GM13977 (cell line): ENCODE results near the gene PXDC1.

Experiments
- DNase-seq: peaks from one replicate; pipeline ENCODE4 v3.0.0; 2012; ENCODE audit warnings: low spot score
- in situ Hi-C: fragments of 300-500 bp; cut with MboI; formaldehyde crosslinking; loops from one replicate; pipeline ENCODE4 v1.12.0; 2022; ENCODE audit warnings: low sequenced_read_pairs, low pct_unique_long_range_greater_than_20kb, mixed read lengths, inconsistent platforms; ENCODE audit not compliant: unreplicated experiment
- TF ChIP-seq, protein P1 (sequence below): IDR thresholded peaks from 2 replicates; pipeline ENCODE4 v1.5.1; 2012; ENCODE audit warnings: mild to moderate bottlenecking, control low read depth; ENCODE audit not compliant: insufficient read depth; ENCODE audit errors: extremely low read depth, missing control alignments

The PXDC1 gene

DNA sequence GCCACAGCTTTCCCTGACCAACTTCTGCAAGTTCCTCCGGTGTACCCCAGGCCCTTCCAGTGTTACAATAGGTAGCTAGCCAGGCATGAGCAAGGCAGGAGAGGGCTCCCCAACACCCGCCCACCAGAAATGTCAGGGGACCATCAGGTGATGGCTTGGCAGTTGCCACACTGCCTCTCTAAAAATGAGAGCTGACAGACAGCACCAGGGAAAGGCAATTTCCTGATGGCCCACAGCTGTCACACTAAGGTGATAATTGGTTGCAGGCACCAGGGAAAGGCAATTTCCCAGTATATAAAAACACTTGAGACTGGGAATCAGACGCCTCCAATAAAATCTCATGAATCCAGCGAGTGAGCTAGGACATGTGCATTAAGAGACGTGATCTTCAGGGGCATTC is 49.9 kb downstream of the PXDC1 start:
- in situ Hi-C loops, result no loop called here
- TF ChIP-seq, protein P1, sequence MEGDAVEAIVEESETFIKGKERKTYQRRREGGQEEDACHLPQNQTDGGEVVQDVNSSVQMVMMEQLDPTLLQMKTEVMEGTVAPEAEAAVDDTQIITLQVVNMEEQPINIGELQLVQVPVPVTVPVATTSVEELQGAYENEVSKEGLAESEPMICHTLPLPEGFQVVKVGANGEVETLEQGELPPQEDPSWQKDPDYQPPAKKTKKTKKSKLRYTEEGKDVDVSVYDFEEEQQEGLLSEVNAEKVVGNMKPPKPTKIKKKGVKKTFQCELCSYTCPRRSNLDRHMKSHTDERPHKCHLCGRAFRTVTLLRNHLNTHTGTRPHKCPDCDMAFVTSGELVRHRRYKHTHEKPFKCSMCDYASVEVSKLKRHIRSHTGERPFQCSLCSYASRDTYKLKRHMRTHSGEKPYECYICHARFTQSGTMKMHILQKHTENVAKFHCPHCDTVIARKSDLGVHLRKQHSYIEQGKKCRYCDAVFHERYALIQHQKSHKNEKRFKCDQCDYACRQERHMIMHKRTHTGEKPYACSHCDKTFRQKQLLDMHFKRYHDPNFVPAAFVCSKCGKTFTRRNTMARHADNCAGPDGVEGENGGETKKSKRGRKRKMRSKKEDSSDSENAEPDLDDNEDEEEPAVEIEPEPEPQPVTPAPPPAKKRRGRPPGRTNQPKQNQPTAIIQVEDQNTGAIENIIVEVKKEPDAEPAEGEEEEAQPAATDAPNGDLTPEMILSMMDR, result no peak
- no peak for DNase-seq

DNA sequence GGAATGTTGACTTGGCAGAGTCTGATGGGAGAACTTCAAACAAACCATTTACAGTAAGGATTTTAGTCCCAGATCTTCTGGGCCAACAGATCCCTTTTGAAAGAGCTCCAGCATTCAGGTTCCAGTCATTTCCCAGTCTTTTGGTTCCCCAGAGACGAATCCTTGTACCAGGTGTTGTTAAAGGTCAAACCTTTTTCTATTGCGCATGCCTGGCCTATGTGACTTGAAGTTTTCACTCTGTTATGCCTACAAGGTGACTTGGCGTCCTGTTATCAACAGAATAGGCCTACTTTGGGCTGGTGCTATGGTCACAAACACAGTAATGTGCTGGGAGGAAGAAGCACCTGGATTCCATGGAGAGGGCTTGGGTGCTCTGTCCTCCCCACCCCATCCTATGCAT is 52.3 kb downstream of the PXDC1 start:
- TF ChIP-seq, protein P1, result no peak
- in situ Hi-C loops, result no loop called here

DNA sequence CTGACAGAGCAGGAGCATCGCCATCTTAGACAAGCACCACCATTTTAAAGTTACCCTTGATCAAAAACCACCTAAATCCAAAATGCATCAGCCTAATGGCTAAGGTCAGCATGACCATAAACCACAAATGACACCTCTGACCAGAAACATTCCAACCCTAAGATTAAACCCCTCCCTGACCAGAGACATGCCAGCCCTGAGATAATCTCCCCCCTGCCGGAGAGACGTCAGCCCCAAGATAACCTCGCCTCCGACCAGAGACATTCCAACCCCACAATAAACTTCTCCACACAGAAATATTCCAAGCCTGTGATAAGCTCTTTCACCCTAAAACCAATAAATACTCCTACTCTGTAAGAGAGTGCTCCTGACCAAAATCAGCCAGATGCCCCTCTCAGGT is 53.5 kb downstream of the PXDC1 start:
- no peak for DNase-seq
- TF ChIP-seq, protein P1, result no peak

More for the DNA sequence above, 52.3 kb downstream of the PXDC1 start:
- DNase-seq, result no peak

DNA sequence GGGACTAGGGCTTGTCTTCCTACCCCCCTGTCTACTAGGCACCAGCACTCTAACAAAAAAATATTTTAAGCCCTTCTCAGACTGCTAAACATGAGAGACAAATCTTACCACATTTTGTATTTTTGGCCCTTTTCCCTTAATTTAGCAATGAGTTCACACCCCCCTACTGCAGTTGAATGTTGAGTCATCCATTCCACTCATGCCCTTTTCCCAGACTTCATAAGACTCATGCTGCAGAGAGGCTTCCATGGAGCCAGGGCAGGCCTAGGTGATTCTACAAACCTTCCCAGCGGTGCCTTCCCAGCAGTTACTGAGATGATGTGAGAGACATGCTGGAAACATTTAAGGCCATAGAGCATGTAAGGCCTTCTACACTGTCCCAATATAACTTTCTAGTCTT is 53.9 kb downstream of the PXDC1 start:
- in situ Hi-C loops, result no loop called here
- TF ChIP-seq, protein P1, result no peak
- no peak for DNase-seq

More for the DNA sequence above, 53.5 kb downstream of the PXDC1 start:
- in situ Hi-C loops, result no loop called here

DNA sequence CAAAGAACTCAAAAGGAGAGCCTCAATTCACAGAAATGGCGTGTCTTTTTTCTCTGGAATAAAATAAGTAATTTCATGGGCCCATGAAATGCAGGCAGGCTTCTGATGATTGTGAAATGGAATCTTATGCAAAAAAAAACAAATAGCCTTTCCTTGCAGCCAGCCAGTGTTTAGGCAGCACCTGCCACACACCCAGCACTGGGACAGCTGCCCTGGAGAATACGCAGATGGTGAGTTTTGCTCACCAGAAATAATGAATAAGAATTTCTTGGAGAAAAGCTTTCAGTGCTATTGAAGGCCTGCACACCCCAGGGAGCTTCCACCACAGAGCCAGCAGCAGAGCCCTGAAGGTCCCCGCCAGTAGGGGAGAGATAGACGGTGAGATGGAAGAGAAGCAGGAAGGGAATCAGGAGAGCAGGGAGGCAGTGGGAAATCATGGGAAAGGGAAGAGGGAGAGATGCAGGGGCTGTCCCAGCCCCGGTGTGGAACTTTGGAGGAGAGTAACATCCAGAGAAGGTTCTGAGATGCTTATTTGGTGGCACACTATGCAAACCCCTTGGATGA is 54.9 kb downstream of the PXDC1 start:
- TF ChIP-seq, protein P1, result no peak
- in situ Hi-C loops, result no loop called here
- no peak for DNase-seq

DNA sequence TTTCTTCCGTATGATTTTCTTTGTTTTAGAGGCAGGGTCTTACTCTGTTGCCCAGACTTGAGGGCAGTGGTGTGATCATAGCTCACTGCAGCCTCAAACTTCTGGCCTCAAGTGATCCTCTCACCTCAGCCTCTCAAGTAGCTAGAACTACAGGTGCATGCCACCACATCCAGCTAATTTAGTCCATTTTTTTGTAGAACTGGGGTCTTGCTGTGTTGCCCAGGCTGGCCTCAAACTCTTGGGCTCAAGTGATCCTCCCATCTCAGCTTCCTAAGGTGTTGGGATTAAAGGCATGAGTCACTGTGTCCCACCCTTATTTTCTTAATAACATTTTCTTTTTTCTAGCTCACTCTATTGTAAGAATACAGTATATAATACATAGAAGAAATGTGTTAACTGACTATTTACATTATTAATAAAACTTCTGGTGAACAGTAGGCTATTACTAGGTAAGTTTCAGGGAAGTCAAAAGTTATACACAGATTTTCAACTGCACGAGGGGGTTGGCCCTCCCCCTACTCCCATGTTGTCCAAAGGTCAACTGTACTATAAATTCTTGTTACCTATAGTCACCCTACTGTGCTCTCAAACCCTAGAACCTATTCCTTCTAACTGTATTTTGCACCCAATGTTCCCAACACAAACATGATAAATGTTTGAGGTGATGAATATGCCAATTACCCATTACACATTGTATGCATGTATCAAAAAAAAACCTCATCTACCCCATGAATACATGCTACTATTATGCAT is 56.3 kb downstream of the PXDC1 start:
- in situ Hi-C loops, result no loop called here
- DNase-seq, result no peak
- TF ChIP-seq, protein P1, result no peak
